ENCODE measurements around the gene EXOC3. TPM values are rescaled to one million over a fixed set of nuclear protein-coding genes. Genes with fewer than 3 reads are reported as not detected.

Gene EXOC3
- total RNA-seq, 1 experiment from 2014 or later, result 55.0 TPM

GRCh38 chr5:453725-454481 lies 10.9 kb downstream of the EXOC3 start:
- Histone ChIP-seq H3K9me3 (ENCODE audit: control insufficient read depth, insufficient read depth, low read depth, low read length) (peaks cover 21% of the 10 kb centered on the region; the same call in 1 of the 2 replicates), H3K4me3 (ENCODE audit: low read depth in 2 of 2, low read length in 2 of 2) (no peak overlapping the region), H3K36me3 (ENCODE audit: control insufficient read depth, insufficient read depth, low read length) (peaks cover 25% of the 10 kb centered on the region), H3K27ac (ENCODE audit: low read length) (no peak overlapping the region), H3K27me3 (ENCODE audit: control insufficient read depth, insufficient read depth, low read length) (no peaks in the 10 kb centered on the region), H3K4me1 (ENCODE audit: control insufficient read depth, insufficient read depth, low read length) (no peaks in the 10 kb centered on the region)
- TF ChIP-seq REST (IDR thresholded peaks at IDR 0.05; ENCODE audit: insufficient read depth in 1 of 2, low read depth in 2 of 2, low read length in 1 of 2), result no peak
- no peak for TF ChIP-seq CTCF (IDR thresholded peaks at IDR 0.05)
- TF ChIP-seq SIN3A (IDR thresholded peaks at IDR 0.05; ENCODE audit: borderline replicate concordance, insufficient read depth, low read depth, low read length), result no peak
- no peak for TF ChIP-seq POLR2AphosphoS5 (IDR thresholded peaks at IDR 0.05; ENCODE audit: low read depth, low read length)
- TF ChIP-seq TCF7L2 (IDR thresholded peaks at IDR 0.05; ENCODE audit: low read depth, low read length), result no peak
- ATAC-seq (no peak), DNase-seq (ENCODE audit: low read depth, low spot score) (no peak)
- CTCF ChIA-PET, result no interaction called here
- intact Hi-C loops (cut with micrococcal nuclease; ENCODE audit: unreplicated experiment) (no loop called here), in situ Hi-C loops (cut with HindIII; ENCODE audit: low pct_unique_long_range_greater_than_20kb, low sequenced_read_pairs) (no loop called here)
- POLR2A ChIA-PET, result no interaction called here
- no TSS peak for BruUV-seq (replicated peaks)

GRCh38 chr5:454936-455335 lies 12.0 kb downstream of the EXOC3 start:
- Histone ChIP-seq H3K27me3 (ENCODE audit: control insufficient read depth, insufficient read depth, low read length) (no peaks in the 10 kb centered on the region), H3K27ac (ENCODE audit: low read length) (no peak overlapping the region), H3K9me3 (ENCODE audit: control insufficient read depth, insufficient read depth, low read depth, low read length) (peaks cover 21% of the 10 kb centered on the region; the same call in 1 of the 2 replicates), H3K36me3 (ENCODE audit: control insufficient read depth, insufficient read depth, low read length) (peaks cover 25% of the 10 kb centered on the region), H3K4me1 (ENCODE audit: control insufficient read depth, insufficient read depth, low read length) (no peaks in the 10 kb centered on the region), H3K4me3 (ENCODE audit: low read depth in 2 of 2, low read length in 2 of 2) (no peak overlapping the region)
- TF ChIP-seq REST (IDR thresholded peaks at IDR 0.05; ENCODE audit: insufficient read depth in 1 of 2, low read depth in 2 of 2, low read length in 1 of 2) (no peak), SIN3A (IDR thresholded peaks at IDR 0.05; ENCODE audit: borderline replicate concordance, insufficient read depth, low read depth, low read length) (no peak), CTCF (IDR thresholded peaks at IDR 0.05) (no peak), POLR2AphosphoS5 (IDR thresholded peaks at IDR 0.05; ENCODE audit: low read depth, low read length) (no peak), TCF7L2 (IDR thresholded peaks at IDR 0.05; ENCODE audit: low read depth, low read length) (no peak)
- POLR2A ChIA-PET, result no interaction called here
- BruUV-seq (replicated peaks), result no TSS peak
- in situ Hi-C loops (cut with HindIII; ENCODE audit: low pct_unique_long_range_greater_than_20kb, low sequenced_read_pairs) (no loop called here), intact Hi-C loops (cut with micrococcal nuclease; ENCODE audit: unreplicated experiment) (no loop called here)
- CTCF ChIA-PET, result no interaction called here
- no peak for DNase-seq (ENCODE audit: low read depth, low spot score)
- no peak for ATAC-seq
